PC-9 (cell line): Measurements from ENCODE around the gene MAD2L2.

Experiments used
- CTCF ChIP-seq: fragments of 200-600 bp; sonication (generic); conservative IDR thresholded peaks from 2 replicates; pipeline ENCODE4 v1.6.1; 2017; ENCODE audit warnings: mixed run types, antibody characterized with exemption, mild to moderate bottlenecking, moderate library complexity
- EZH2 ChIP-seq: fragments of 200-600 bp; sonication (generic); IDR thresholded peaks from 2 replicates; pipeline ENCODE4 v1.8.0; 2017; ENCODE audit warnings: antibody characterized with exemption, low read depth

DNA sequence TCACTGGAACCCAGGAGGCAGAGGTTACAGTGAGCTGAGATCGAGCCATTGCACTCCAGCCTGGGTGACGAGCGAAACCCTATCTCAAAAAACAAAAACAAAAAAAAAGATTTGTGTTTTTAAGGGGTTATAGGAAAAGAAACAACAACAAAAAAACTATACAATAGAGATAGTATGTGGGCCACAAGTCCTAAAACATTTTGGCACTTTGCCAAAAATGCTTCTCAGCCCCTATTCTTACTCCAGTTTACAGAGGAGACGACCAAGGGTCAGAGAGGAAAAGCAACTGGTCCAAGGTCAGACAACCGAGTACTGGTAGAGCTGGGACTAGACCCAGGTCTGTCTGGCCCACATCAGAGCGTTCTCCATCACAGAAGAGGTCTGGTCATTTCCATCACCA, 23.3 kb downstream of the MAD2L2 start:
- no peak for TF ChIP-seq CTCF
- no peak for TF ChIP-seq EZH2
